ENCODE results near the gene TANC1.

- TF ChIP-seq, protein P1, sequence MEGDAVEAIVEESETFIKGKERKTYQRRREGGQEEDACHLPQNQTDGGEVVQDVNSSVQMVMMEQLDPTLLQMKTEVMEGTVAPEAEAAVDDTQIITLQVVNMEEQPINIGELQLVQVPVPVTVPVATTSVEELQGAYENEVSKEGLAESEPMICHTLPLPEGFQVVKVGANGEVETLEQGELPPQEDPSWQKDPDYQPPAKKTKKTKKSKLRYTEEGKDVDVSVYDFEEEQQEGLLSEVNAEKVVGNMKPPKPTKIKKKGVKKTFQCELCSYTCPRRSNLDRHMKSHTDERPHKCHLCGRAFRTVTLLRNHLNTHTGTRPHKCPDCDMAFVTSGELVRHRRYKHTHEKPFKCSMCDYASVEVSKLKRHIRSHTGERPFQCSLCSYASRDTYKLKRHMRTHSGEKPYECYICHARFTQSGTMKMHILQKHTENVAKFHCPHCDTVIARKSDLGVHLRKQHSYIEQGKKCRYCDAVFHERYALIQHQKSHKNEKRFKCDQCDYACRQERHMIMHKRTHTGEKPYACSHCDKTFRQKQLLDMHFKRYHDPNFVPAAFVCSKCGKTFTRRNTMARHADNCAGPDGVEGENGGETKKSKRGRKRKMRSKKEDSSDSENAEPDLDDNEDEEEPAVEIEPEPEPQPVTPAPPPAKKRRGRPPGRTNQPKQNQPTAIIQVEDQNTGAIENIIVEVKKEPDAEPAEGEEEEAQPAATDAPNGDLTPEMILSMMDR (conservative IDR thresholded peaks at IDR 0.05; ENCODE audit: low read length) = no peak
- no peak for TF ChIP-seq EZH2phosphoT487 (IDR thresholded peaks at IDR 0.05; ENCODE audit: borderline replicate concordance)
Measured at GRCh38 chr2:159201360-159202063, 233.1 kb downstream of the TANC1 start.
